IMR-90 (cell line): ENCODE measurements around the gene SGPL1. TPM values are rescaled to one million over a fixed set of nuclear protein-coding genes. Genes with fewer than 3 reads are reported as not detected.

Source experiments
- ATAC-seq: fragments of 200-7000 bp; cut with Tn5 transposase; 2 replicates; pipeline ENCODE4 v1.9.1; 2020; ENCODE audit warnings: low read depth, mild to moderate bottlenecking, moderate library complexity
- BruUV-seq: library from RNA; stranded (reverse); fragments of 400-500 nt; replicated peaks from 2 replicates; lab custom pipeline; 2021; lab: Mats Ljungman, UMichigan
- CTCF ChIA-PET: fragments of 300-600 bp; formaldehyde crosslinking; extraction: SDS; loops from one replicate; lab custom pipeline; 2021; ENCODE audit warnings: antibody characterized with exemption; lab: Yijun Ruan, JAX
- POLR2A ChIA-PET: fragments of 300-600 bp; sonication (Branson Sonifier 250); formaldehyde crosslinking; loops from one replicate; lab custom pipeline; 2022; ENCODE audit warnings: antibody characterized with exemption; ENCODE audit not compliant: unreplicated experiment; lab: Charles Lee
- DNase-seq: peaks from one replicate; pipeline ENCODE4 v3.0.0; 2013
- H2AFZ ChIP-seq: replicated peaks from 2 replicates; pipeline ENCODE3; 2013; ENCODE audit warnings: low read length, mild to moderate bottlenecking; ENCODE audit not compliant: poor library complexity
- H2AK5ac ChIP-seq: 2 replicates; pipeline ENCODE4 v1.6.1; 2013; ENCODE audit warnings: low read depth, low read length, inconsistent platforms
- H2AK9ac ChIP-seq: replicated peaks from 2 replicates; pipeline ENCODE3; 2013; ENCODE audit warnings: mild to moderate bottlenecking, low read depth, low read length, moderate library complexity; ENCODE audit not compliant: poor library complexity
- H2BK120ac ChIP-seq: 2 replicates; pipeline ENCODE4 v1.6.1; 2013; ENCODE audit warnings: low read depth, low read length, inconsistent platforms
- H2BK15ac ChIP-seq: 3 replicates; pipeline ENCODE4 v1.6.1; 2013; ENCODE audit warnings: low read depth, low read length, inconsistent platforms
- H2BK20ac ChIP-seq: 2 replicates; pipeline ENCODE4 v1.6.1; 2013; ENCODE audit warnings: low read depth, mild to moderate bottlenecking, inconsistent platforms, low read length, moderate library complexity
- H2BK5ac ChIP-seq: 2 replicates; pipeline ENCODE4 v1.6.1; 2013; ENCODE audit warnings: mild to moderate bottlenecking, low read depth, low read length, inconsistent platforms; ENCODE audit not compliant: poor library complexity, severe bottlenecking
- H3K14ac ChIP-seq: replicated peaks from 2 replicates; pipeline ENCODE4 v1.6.1; 2013; ENCODE audit warnings: low read depth, low read length, inconsistent platforms
- H3K18ac ChIP-seq: 2 replicates; pipeline ENCODE4 v1.6.1; 2013; ENCODE audit warnings: low read depth, low read length, control low read depth
- H3K23ac ChIP-seq: 2 replicates; pipeline ENCODE4 v1.6.1; 2013; ENCODE audit warnings: low read depth, low read length, inconsistent platforms
- H3K27ac ChIP-seq: 2 replicates; pipeline ENCODE4 v1.5.1; 2013; ENCODE audit warnings: mild to moderate bottlenecking, control low read depth, low read length; ENCODE audit not compliant: insufficient read depth
- H3K27me3 ChIP-seq: 2 replicates; pipeline ENCODE4 v1.6.1; 2013; ENCODE audit warnings: low read length; ENCODE audit not compliant: control insufficient read depth, insufficient read depth
- H3K36me3 ChIP-seq: 2 replicates; pipeline ENCODE4 v1.6.1; 2013; ENCODE audit warnings: low read length, mixed read lengths; ENCODE audit not compliant: control insufficient read depth, insufficient read depth
- H3K4ac ChIP-seq: 2 replicates; pipeline ENCODE4 v1.6.1; 2013; ENCODE audit warnings: low read depth, low read length, inconsistent platforms
- H3K4me1 ChIP-seq: 2 replicates; pipeline ENCODE4 v1.6.1; 2013; ENCODE audit warnings: low read length, mixed read lengths; ENCODE audit not compliant: control insufficient read depth, insufficient read depth
- H3K4me2 ChIP-seq: 2 replicates; pipeline ENCODE4 v1.6.1; 2013; ENCODE audit warnings: low read depth, mild to moderate bottlenecking, control low read depth, low read length, moderate library complexity
- H3K4me3 ChIP-seq: 2 replicates; pipeline ENCODE4 v1.5.1; 2013; ENCODE audit warnings: low read depth, mild to moderate bottlenecking, control low read depth, low read length, moderate library complexity; ENCODE audit not compliant: insufficient read depth
- H3K56ac ChIP-seq: 2 replicates; pipeline ENCODE4 v1.6.1; 2013; ENCODE audit warnings: low read length, inconsistent platforms; ENCODE audit not compliant: insufficient read depth; ENCODE audit errors: extremely low read depth
- H3K79me1 ChIP-seq, 2 experiments: 2 replicates each; pipeline ENCODE4 v1.6.1; 2013; ENCODE audit warnings: low read length in 2 of 2, inconsistent platforms in 1 of 2, low read depth in 1 of 2
- H3K9ac ChIP-seq: 2 replicates; pipeline ENCODE4 v1.6.1; 2013; ENCODE audit warnings: low read depth, low read length, control low read depth
- H3K9me1 ChIP-seq: 2 replicates; pipeline ENCODE4 v1.6.1; 2013; ENCODE audit warnings: low read length, inconsistent platforms; ENCODE audit not compliant: insufficient read depth
- H3K9me3 ChIP-seq: 2 replicates; pipeline ENCODE4 v1.6.1; 2013; ENCODE audit warnings: low read length; ENCODE audit not compliant: control insufficient read depth, insufficient read depth
- H4K20me1 ChIP-seq: 2 replicates; pipeline ENCODE4 v1.6.1; 2013; ENCODE audit warnings: low read length, inconsistent platforms; ENCODE audit not compliant: insufficient read depth
- H4K5ac ChIP-seq: 2 replicates; pipeline ENCODE4 v1.6.1; 2013; ENCODE audit warnings: mild to moderate bottlenecking, low read depth, low read length, control low read depth
- H4K8ac ChIP-seq, 2 experiments: 2 replicates each; pipeline ENCODE4 v1.6.1; 2013; ENCODE audit warnings: low read depth in 2 of 2, low read length in 2 of 2, control low read depth in 1 of 2, inconsistent platforms in 1 of 2
- H4K91ac ChIP-seq: 2 replicates; pipeline ENCODE4 v1.6.1; 2013; ENCODE audit warnings: low read depth, low read length, inconsistent platforms; ENCODE audit not compliant: insufficient read depth
- BHLHE40 ChIP-seq: fragments of 150-350 bp; IDR thresholded peaks from 2 replicates; pipeline ENCODE4 v1.6.1; 2016; ENCODE audit warnings: mild to moderate bottlenecking, low read depth, low read length
- CEBPB ChIP-seq: IDR thresholded peaks from 2 replicates; pipeline ENCODE4 v1.6.1; 2012; ENCODE audit warnings: low read depth, low read length, improper control_type of control experiment
- CHD1 ChIP-seq: IDR thresholded peaks from 2 replicates; pipeline ENCODE4 v1.6.1; 2012; ENCODE audit warnings: low read depth, low read length, improper control_type of control experiment
- CTCF ChIP-seq: conservative IDR thresholded peaks from 2 replicates; pipeline ENCODE4 v1.5.1; 2012; ENCODE audit warnings: mild to moderate bottlenecking, low read depth, low read length, improper control_type of control experiment
- ELK1 ChIP-seq: fragments of 150-350 bp; IDR thresholded peaks from 2 replicates; pipeline ENCODE4 v1.6.1; 2016; ENCODE audit warnings: low read depth, mild to moderate bottlenecking, low read length, moderate library complexity, borderline replicate concordance
- FOS ChIP-seq: fragments of 150-350 bp; IDR thresholded peaks from 2 replicates; pipeline ENCODE4 v1.6.1; 2016; ENCODE audit warnings: low read depth, low read length
- MAFK ChIP-seq: IDR thresholded peaks from 2 replicates; pipeline ENCODE4 v1.6.1; 2012; ENCODE audit warnings: low read depth, low read length, improper control_type of control experiment
- MAZ ChIP-seq: IDR thresholded peaks from 2 replicates; pipeline ENCODE4 v1.6.1; 2012; ENCODE audit warnings: low read depth, mild to moderate bottlenecking, low read length, improper control_type of control experiment, moderate library complexity, borderline replicate concordance
- MXI1 ChIP-seq: IDR thresholded peaks from 2 replicates; pipeline ENCODE4 v1.6.1; 2012; ENCODE audit warnings: low read depth, mild to moderate bottlenecking, low read length, moderate library complexity, borderline replicate concordance
- NFE2L2 ChIP-seq: fragments of 150-350 bp; IDR thresholded peaks from 2 replicates; pipeline ENCODE4 v1.6.1; 2016; ENCODE audit warnings: low read depth, mild to moderate bottlenecking, low read length
- POLR2A ChIP-seq: IDR thresholded peaks from 2 replicates; pipeline ENCODE4 v1.6.1; 2012; ENCODE audit warnings: mild to moderate bottlenecking, low read depth, low read length
- RAD21 ChIP-seq: IDR thresholded peaks from 2 replicates; pipeline ENCODE4 v1.6.1; 2012; ENCODE audit warnings: low read length, improper control_type of control experiment
- RCOR1 ChIP-seq: IDR thresholded peaks from 2 replicates; pipeline ENCODE4 v1.6.1; 2012; ENCODE audit warnings: mild to moderate bottlenecking, low read length, improper control_type of control experiment; ENCODE audit not compliant: insufficient replicate concordance
- RFX5 ChIP-seq: IDR thresholded peaks from 2 replicates; pipeline ENCODE4 v1.8.0; 2012; ENCODE audit warnings: low read depth, mild to moderate bottlenecking, low read length, moderate library complexity
- SMC3 ChIP-seq: fragments of 150-350 bp; IDR thresholded peaks from 2 replicates; pipeline ENCODE4 v1.6.1; 2016; ENCODE audit warnings: low read depth, mild to moderate bottlenecking, antibody characterized with exemption, low read length, moderate library complexity
- USF2 ChIP-seq: fragments of 150-350 bp; IDR thresholded peaks from 2 replicates; pipeline ENCODE4 v1.6.1; 2017; ENCODE audit warnings: mild to moderate bottlenecking, antibody characterized with exemption, low read length, low read depth
- WGBS, 2 experiments: methylation state at CpG; one replicate each; pipeline versions ENCODE4 v1.1.5 to v1.1.7; 2013; ENCODE audit warnings: missing lambda C conversion rate in 2 of 2; ENCODE audit not compliant: insufficient read length in 1 of 2; ENCODE audit errors: extremely low coverage in 2 of 2; 5-methylcytosine and 5-hydroxymethylcytosine counted together
- dilution Hi-C: fragments of 300-500 bp; cut with HindIII; formaldehyde crosslinking; loops from one replicate; pipeline ENCODE4 v1.14.3; 2018; ENCODE audit warnings: low sequenced_read_pairs; ENCODE audit not compliant: unreplicated experiment
- in situ Hi-C: fragments of 300-500 bp; cut with MboI; formaldehyde crosslinking; loops from 3 replicates; pipeline ENCODE4 v1.14.3; 2019; ENCODE audit warnings: low sequenced_read_pairs, inconsistent platforms, mixed read lengths
- intact Hi-C: fragments of 100-400 bp; cut with micrococcal nuclease; formaldehyde crosslinking; loops from 2 replicates; pipeline ENCODE4 v1.10.0; 2022
- polyA plus RNA-seq, 3 experiments: library from polyadenylated mRNA; depleted of rRNA; stranded (reverse); fragments of >200 nt; gene quantifications; 2 replicates each; pipeline ENCODE4 v1.2.3, GENCODE V29; 2012; ENCODE audit warnings: low replicate concordance in 1 of 3
- total RNA-seq: library from RNA; depleted of rRNA; stranded (reverse); fragments of >200 nt; gene quantifications from 2 replicates; pipeline ENCODE4 v1.2.3, GENCODE V29; 2012

SGPL1 gene
- total and polyA plus RNA-seq, 2 of the 4 experiments (the other 2 are of a cell fraction) = 12.2 to 26.7 TPM

- CTCF ChIA-PET = no interaction called here
- ATAC-seq = no peak
- TF ChIP-seq CEBPB (no peak), RCOR1 (no peak), BHLHE40 (no peak), USF2 (no peak), MAZ (no peak), POLR2A (no peak), SMC3 (no peak), RAD21 (no peak), CTCF (no peak), MAFK (no peak), NFE2L2 (no peak), FOS (no peak), MXI1 (no peak), ELK1 (no peak), CHD1 (no peak), RFX5 (no peak)
These were observed 31.3 kb upstream of the SGPL1 start for GRCh38 chr10:70784471-70784870.

More at GRCh38 chr10:70784471-70784870, 31.3 kb upstream of the SGPL1 start:
- H3K4me2 ChIP-seq = no peak overlapping the region
- H3K79me1 ChIP-seq = no peaks in the 10 kb centered on the region
- no peak overlapping the region for H3K23ac ChIP-seq
- H2AFZ ChIP-seq = no peak overlapping the region
- no peaks in the 10 kb centered on the region for H3K9me1 ChIP-seq
- no peak overlapping the region for H4K8ac ChIP-seq
- no peak overlapping the region for H3K14ac ChIP-seq
- no TSS peak for BruUV-seq
- no peak overlapping the region for H3K27ac ChIP-seq
- peak; percentile 21 for DNase-seq
- H3K4me1 ChIP-seq = no peaks in the 10 kb centered on the region
- intact Hi-C loops = no loop called here
- no peak overlapping the region for H3K18ac ChIP-seq
- no peak overlapping the region for H3K56ac ChIP-seq
- no CpG with 5 or more reads among the region's 2 CpGs for WGBS, 2 experiments
- no peak overlapping the region for H3K4me3 ChIP-seq
- no peaks in the 10 kb centered on the region for H4K20me1 ChIP-seq
- no peak overlapping the region for H2BK20ac ChIP-seq
- in situ Hi-C loops = no loop called here
- dilution Hi-C loops = no loop called here
- H3K4ac ChIP-seq = no peak overlapping the region
- H2BK15ac ChIP-seq = no peak overlapping the region
- H2BK120ac ChIP-seq = no peak overlapping the region
- H3K9me3 ChIP-seq = no peaks in the 10 kb centered on the region
- H2AK5ac ChIP-seq = no peak overlapping the region
- no peak overlapping the region for H2BK5ac ChIP-seq
- no peak overlapping the region for H2AK9ac ChIP-seq
- H3K27me3 ChIP-seq = peaks cover 48% of the 10 kb centered on the region
- H3K9ac ChIP-seq = no peak overlapping the region
- H4K5ac ChIP-seq = no peak overlapping the region
- H3K36me3 ChIP-seq = no peaks in the 10 kb centered on the region
- H4K91ac ChIP-seq = no peak overlapping the region
- POLR2A ChIA-PET = no interaction called here
